Endothelial cell of umbilical vein (primary cell): ENCODE results near the gene MACROD2.

Experiments used
- CTCF ChIP-seq, 2 donors: IDR thresholded peaks; 1 replicate in 1 of 2; 2 replicates in 1 of 2; pipeline ENCODE4 v1.5.1; 2011; ENCODE audit warnings: low read length in 2 of 2, mild to moderate bottlenecking in 2 of 2, moderate library complexity in 2 of 2, control low read depth in 1 of 2, inconsistent platforms in 1 of 2, low read depth in 1 of 2; ENCODE audit not compliant: insufficient read depth in 1 of 2; ENCODE audit errors: extremely low read depth in 1 of 2
- EZH2 ChIP-seq: IDR thresholded peaks from 2 replicates; pipeline ENCODE4 v1.6.1; 2012; ENCODE audit warnings: borderline replicate concordance, low read depth, mild to moderate bottlenecking, moderate library complexity, low read length, inconsistent platforms; ENCODE audit not compliant: severe bottlenecking
- JUN ChIP-seq: IDR thresholded peaks from 2 replicates; pipeline ENCODE4 v1.6.1; 2011; ENCODE audit warnings: borderline replicate concordance, low read depth; ENCODE audit not compliant: insufficient read length, insufficient read depth
- POLR2A ChIP-seq: IDR thresholded peaks from 2 replicates; pipeline ENCODE4 v1.6.1; 2012; ENCODE audit warnings: low read depth, mild to moderate bottlenecking, control low read depth, low read length
- POLR2AphosphoS5 ChIP-seq: IDR thresholded peaks from 2 replicates; pipeline ENCODE4 v1.6.1; 2012; ENCODE audit warnings: low read depth, mild to moderate bottlenecking, control low read depth, low read length, moderate library complexity; ENCODE audit not compliant: insufficient read depth

GRCh38 chr20:14127514-14128223, 132.4 kb downstream of the MACROD2 start:
- TF ChIP-seq POLR2AphosphoS5, result no peak
- TF ChIP-seq CTCF (IDR thresholded peaks at IDR 0.05; ENCODE audit: extremely low read depth in 1 of 2, insufficient read depth in 1 of 2, low read depth in 1 of 2, low read length in 2 of 2), result no peak
- no peak for TF ChIP-seq EZH2
- TF ChIP-seq POLR2A, result no peak
- no peak for TF ChIP-seq JUN
